K562 (cell line): ENCODE data around the gene OXT. TPM values are rescaled to one million over a fixed set of nuclear protein-coding genes. Genes with fewer than 3 reads are reported as not detected.

Experiments
- CGGBP1 ChIP-seq: fragments of 250-450 bp; sonication (Bioruptor Pico); IDR thresholded peaks from 2 replicates; pipeline ENCODE4 v1.9.0; 2021; ENCODE audit warnings: mild to moderate bottlenecking
- FIP1L1 ChIP-seq: fragments of 200-400 bp; formaldehyde crosslinking; IDR thresholded peaks from 2 replicates; pipeline ENCODE4 v1.6.1; 2018; ENCODE audit warnings: mild to moderate bottlenecking, low read depth, low read length; ENCODE audit not compliant: poor library complexity, severe bottlenecking
- FOXA3 ChIP-seq, 2 experiments: fragments of 450-650 bp in 1 of 2; sonication (generic) in 1 of 2; formaldehyde crosslinking; IDR thresholded peaks in 1 of 2; conservative IDR thresholded peaks in 1 of 2; 2 replicates each; pipeline versions ENCODE4 v1.4.0 to v1.8.0; 2020 to 2022; ENCODE audit warnings: mild to moderate bottlenecking in 2 of 2, missing genetic modification reagents in 1 of 2
- GMEB1 ChIP-seq: fragments of 250-450 bp; sonication (Bioruptor Pico); IDR thresholded peaks from 2 replicates; pipeline ENCODE4 v1.4.0; 2020; ENCODE audit warnings: mild to moderate bottlenecking
- KDM1A ChIP-seq, 2 experiments: fragments of 450-650 bp; IDR thresholded peaks; 2 replicates each; pipeline ENCODE4 v1.6.1; 2016; ENCODE audit warnings: mild to moderate bottlenecking in 2 of 2
- MXD1 ChIP-seq: fragments of 250-450 bp; sonication (Bioruptor Pico); IDR thresholded peaks from 2 replicates; pipeline ENCODE4 v1.8.0; 2021; ENCODE audit warnings: borderline replicate concordance, mild to moderate bottlenecking, moderate library complexity; ENCODE audit not compliant: poor library complexity, severe bottlenecking
- MYC ChIP-seq, 2 experiments: fragments of 250-450 bp in 1 of 2; sonication (Bioruptor Pico) in 1 of 2; IDR thresholded peaks; 2 replicates each; pipeline versions ENCODE4 v1.5.1 to v1.6.1; 2012 to 2021; ENCODE audit warnings: low read depth in 2 of 2, borderline replicate concordance in 1 of 2, improper control_type of control experiment in 1 of 2, low read length in 1 of 2, mild to moderate bottlenecking in 1 of 2, moderate library complexity in 1 of 2
- NFRKB ChIP-seq: fragments of 450-650 bp; IDR thresholded peaks from 2 replicates; pipeline ENCODE4 v1.6.1; 2016; ENCODE audit warnings: low read depth
- NRF1 ChIP-seq, 2 experiments: fragments of 450-650 bp; IDR thresholded peaks in 1 of 2; conservative IDR thresholded peaks in 1 of 2; 2 replicates each; pipeline ENCODE4 v1.6.1; 2014; ENCODE audit warnings: mild to moderate bottlenecking in 2 of 2
- PHF8 ChIP-seq: fragments of 200-600 bp; sonication (generic); IDR thresholded peaks from 2 replicates; pipeline ENCODE4 v1.6.1; 2012; ENCODE audit warnings: mixed run types, mild to moderate bottlenecking, inconsistent platforms, low read length, moderate library complexity, borderline replicate concordance
- RB1 ChIP-seq: fragments of 450-650 bp; IDR thresholded peaks from 2 replicates; pipeline ENCODE4 v1.6.1; 2017; ENCODE audit warnings: low read depth, mild to moderate bottlenecking
- RBFOX2 ChIP-seq: fragments of 200-400 bp; formaldehyde crosslinking; IDR thresholded peaks from 2 replicates; pipeline ENCODE4 v1.6.1; 2017; ENCODE audit warnings: low read depth, mild to moderate bottlenecking, low read length, moderate library complexity
- RUNX1 ChIP-seq: sonication (generic); IDR thresholded peaks from 2 replicates; pipeline ENCODE4 v1.6.1; 2016; ENCODE audit warnings: antibody characterized with exemption, low read depth
- SPI1 ChIP-seq: IDR thresholded peaks from 2 replicates; pipeline ENCODE4 v1.6.1; 2011; ENCODE audit warnings: low read depth, low read length, control low read depth, borderline replicate concordance
- SREBF1 ChIP-seq: fragments of 150-350 bp; IDR thresholded peaks from 2 replicates; pipeline ENCODE4 v1.6.1; 2014; ENCODE audit warnings: antibody characterized with exemption, low read depth, low read length, borderline replicate concordance
- THRAP3 ChIP-seq: fragments of 450-650 bp; IDR thresholded peaks from 2 replicates; pipeline ENCODE4 v1.6.1; 2016; ENCODE audit warnings: mild to moderate bottlenecking, inconsistent platforms, borderline replicate concordance
- U2AF1 ChIP-seq: fragments of 200-400 bp; formaldehyde crosslinking; optimal IDR thresholded peaks from 2 replicates; pipeline ENCODE3; 2017; ENCODE audit warnings: mild to moderate bottlenecking, low read depth, low read length, moderate library complexity
- ZBED1 ChIP-seq: IDR thresholded peaks from 2 replicates; pipeline ENCODE4 v1.6.1; 2014
- ZFP1 ChIP-seq: fragments of 450-650 bp; formaldehyde crosslinking; IDR thresholded peaks from 2 replicates; pipeline ENCODE4 v1.4.0; 2020; ENCODE audit warnings: mild to moderate bottlenecking, mixed read lengths
- ZNF197 ChIP-seq: fragments of 200-800 bp; sonication (Bioruptor generic); IDR thresholded peaks from 2 replicates; pipeline ENCODE4 v1.6.1; 2016; ENCODE audit warnings: low read depth, missing genetic modification characterization, missing compliant biosample characterization
- ZNF589 ChIP-seq: fragments of 200-800 bp; sonication (Bioruptor generic); IDR thresholded peaks from 2 replicates; pipeline ENCODE4 v1.6.1; 2016; ENCODE audit warnings: low read depth, missing genetic modification characterization, missing compliant biosample characterization
- polyA plus RNA-seq, 8 experiments: library from polyadenylated mRNA; depleted of rRNA in 4 of 8; stranded (reverse) in 5 of 8; unstranded in 3 of 8; fragments of >200 nt; fragmentation: Nextera tagmentation in 2 of 8; fragmentation: Illumina TruSeq in 1 of 8; extraction: Ambion mirVana in 2 of 8; extraction: Trizol in 1 of 8; gene quantifications; 2 replicates each; pipeline versions ENCODE4 v1.2.1 to v1.2.3, GENCODE V29; 2011 to 2014; ENCODE audit warnings: inconsistent platforms in 1 of 8, missing spikeins in 1 of 8
- total RNA-seq, 7 experiments: library from RNA; depleted of rRNA in 6 of 7; stranded (reverse); fragments of >200 nt in 6 of 7; fragmentation: Illumina TruSeq in 2 of 7; extraction: Trizol in 2 of 7; gene quantifications; 2 replicates each; pipeline versions ENCODE4 v1.2.1 to v1.2.3, GENCODE V29; 2011 to 2021; ENCODE audit warnings: low replicate concordance in 1 of 7
- TF ChIP-seq, protein P1 (sequence below): sonication (generic); formaldehyde crosslinking; IDR thresholded peaks from 2 replicates; pipeline ENCODE4 v1.8.0; 2022; ENCODE audit warnings: mild to moderate bottlenecking, missing genetic modification reagents
- TF ChIP-seq, protein P2 (sequence below): fragments of 450-650 bp; IDR thresholded peaks from 2 replicates; pipeline ENCODE4 v1.6.1; 2016; ENCODE audit warnings: missing biosample characterization, missing genetic modification characterization

Gene OXT
- total and polyA plus RNA-seq, 9 of the 15 experiments (the other 6 are each of a cell fraction or from before 2014, with no cell fraction given), result not detected

GRCh38 chr20:3045816-3046676 is 25.4 kb upstream of the OXT start, which contains the start of gene MRPS26 (continued):
- TF ChIP-seq, protein P1, sequence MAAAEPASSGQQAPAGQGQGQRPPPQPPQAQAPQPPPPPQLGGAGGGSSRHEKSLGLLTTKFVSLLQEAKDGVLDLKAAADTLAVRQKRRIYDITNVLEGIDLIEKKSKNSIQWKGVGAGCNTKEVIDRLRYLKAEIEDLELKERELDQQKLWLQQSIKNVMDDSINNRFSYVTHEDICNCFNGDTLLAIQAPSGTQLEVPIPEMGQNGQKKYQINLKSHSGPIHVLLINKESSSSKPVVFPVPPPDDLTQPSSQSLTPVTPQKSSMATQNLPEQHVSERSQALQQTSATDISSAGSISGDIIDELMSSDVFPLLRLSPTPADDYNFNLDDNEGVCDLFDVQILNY (CRISPR knock-in tag), result no peak; the same call in 1 of the 2 replicates
- TF ChIP-seq FOXA3 (CRISPR knock-in tag; conservative IDR thresholded peaks at IDR 0.05 in 1 of 2, IDR thresholded peaks at IDR 0.05 in 1 of 2) (peak in 1 of 2 experiments; percentile 79; a peak in 2 of 4 replicates), ZBED1 (0 out of 2 replicates have a peak, but pooled peaks have one; percentile 9), MYC (IDR thresholded peaks at IDR 0.05; ENCODE audit: low read depth, low read length) (peak; percentile 81), MYC (CRISPR knock-in tag; IDR thresholded peaks at IDR 0.05; ENCODE audit: borderline replicate concordance, low read depth) (no peak; the same call in 1 of the 2 replicates), PHF8 (peak; percentile 88; the same call in 1 of the 2 replicates), ZNF589 (CRISPR knock-in tag) (no peak), GMEB1 (peak; percentile 76), U2AF1 (peak; percentile 13), KDM1A (IDR thresholded peaks at IDR 0.05) (no peak), MXD1 (CRISPR knock-in tag) (peak; percentile 11), SREBF1 (no peak), SPI1 (no peak), THRAP3 (no peak), CGGBP1 (CRISPR knock-in tag) (no peak), ZFP1 (CRISPR knock-in tag) (no peak), FIP1L1 (peak; percentile 75), RBFOX2 (peak; percentile 88), RUNX1 (no peak), NFRKB (no peak), RB1 (peak; percentile 56; the same call in 1 of the 2 replicates), NRF1 (conservative IDR thresholded peaks at IDR 0.05 in 1 of 2, IDR thresholded peaks at IDR 0.05 in 1 of 2) (peak; percentile 56 to 63), ZNF197 (CRISPR knock-in tag) (no peak)
- TF ChIP-seq, protein P2, sequence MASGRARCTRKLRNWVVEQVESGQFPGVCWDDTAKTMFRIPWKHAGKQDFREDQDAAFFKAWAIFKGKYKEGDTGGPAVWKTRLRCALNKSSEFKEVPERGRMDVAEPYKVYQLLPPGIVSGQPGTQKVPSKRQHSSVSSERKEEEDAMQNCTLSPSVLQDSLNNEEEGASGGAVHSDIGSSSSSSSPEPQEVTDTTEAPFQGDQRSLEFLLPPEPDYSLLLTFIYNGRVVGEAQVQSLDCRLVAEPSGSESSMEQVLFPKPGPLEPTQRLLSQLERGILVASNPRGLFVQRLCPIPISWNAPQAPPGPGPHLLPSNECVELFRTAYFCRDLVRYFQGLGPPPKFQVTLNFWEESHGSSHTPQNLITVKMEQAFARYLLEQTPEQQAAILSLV, result no peak
